HEK293 (cell line): ENCODE data around the gene GMEB2.

Experiments used
- FEZF1 ChIP-seq: fragments of 450-650 bp; formaldehyde crosslinking; IDR thresholded peaks from 2 replicates; pipeline ENCODE4 v1.5.1; 2016; ENCODE audit warnings: missing biosample characterization, missing genetic modification characterization
- GFI1B ChIP-seq: fragments of 450-650 bp; formaldehyde crosslinking; IDR thresholded peaks from 2 replicates; pipeline ENCODE4 v1.5.1; 2016; ENCODE audit warnings: missing biosample characterization, missing genetic modification characterization
- GLI2 ChIP-seq: fragments of 450-650 bp; formaldehyde crosslinking; IDR thresholded peaks from 2 replicates; pipeline ENCODE4; 2017; ENCODE audit warnings: missing biosample characterization, missing genetic modification characterization, low read depth, borderline replicate concordance
- GLIS1 ChIP-seq: fragments of 450-650 bp; formaldehyde crosslinking; IDR thresholded peaks from 2 replicates; pipeline ENCODE4 v1.5.1; 2016; ENCODE audit warnings: missing biosample characterization, missing genetic modification characterization
- KLF17 ChIP-seq: fragments of 450-650 bp; formaldehyde crosslinking; IDR thresholded peaks from 2 replicates; pipeline ENCODE4 v1.5.1; 2016; ENCODE audit warnings: missing biosample characterization, missing genetic modification characterization
- KLF7 ChIP-seq: fragments of 450-650 bp; formaldehyde crosslinking; IDR thresholded peaks from 2 replicates; pipeline ENCODE4 v1.5.1; 2016; ENCODE audit warnings: missing biosample characterization, missing genetic modification characterization, borderline replicate concordance
- KLF9 ChIP-seq: fragments of 450-650 bp; formaldehyde crosslinking; IDR thresholded peaks from 2 replicates; pipeline ENCODE4 v1.5.1; 2016; ENCODE audit warnings: missing biosample characterization, missing genetic modification characterization, low read depth
- PATZ1 ChIP-seq: fragments of 450-650 bp; formaldehyde crosslinking; IDR thresholded peaks from 2 replicates; pipeline ENCODE4 v1.5.1; 2016; ENCODE audit warnings: missing biosample characterization, missing genetic modification characterization
- PRDM10 ChIP-seq: fragments of 450-650 bp; formaldehyde crosslinking; IDR thresholded peaks from 2 replicates; pipeline ENCODE4 v1.5.1; 2016; ENCODE audit warnings: missing biosample characterization, missing genetic modification characterization
- TCF7L2 ChIP-seq: IDR thresholded peaks from 2 replicates; pipeline ENCODE4 v1.6.1; 2011; ENCODE audit warnings: low read depth, mild to moderate bottlenecking, inconsistent platforms, low read length, moderate library complexity, borderline replicate concordance
- ZBTB48 ChIP-seq: fragments of 450-650 bp; formaldehyde crosslinking; IDR thresholded peaks from 2 replicates; pipeline ENCODE4 v1.5.1; 2016; ENCODE audit warnings: missing biosample characterization, missing genetic modification characterization
- ZBTB6 ChIP-seq: fragments of 450-650 bp; formaldehyde crosslinking; IDR thresholded peaks from 2 replicates; pipeline ENCODE4 v1.5.1; 2017; ENCODE audit warnings: missing biosample characterization, missing genetic modification characterization
- ZBTB8A ChIP-seq: fragments of 450-650 bp; formaldehyde crosslinking; IDR thresholded peaks from 2 replicates; pipeline ENCODE4 v1.5.1; 2016; ENCODE audit warnings: missing biosample characterization, missing genetic modification characterization
- ZNF10 ChIP-seq: fragments of 450-650 bp; formaldehyde crosslinking; IDR thresholded peaks from 2 replicates; pipeline ENCODE4 v1.5.1; 2017; ENCODE audit warnings: missing biosample characterization, missing genetic modification characterization
- ZNF175 ChIP-seq: fragments of 450-650 bp; formaldehyde crosslinking; IDR thresholded peaks from 2 replicates; pipeline ENCODE4 v1.5.1; 2016; ENCODE audit warnings: missing biosample characterization, missing genetic modification characterization
- ZNF239 ChIP-seq: fragments of 450-650 bp; formaldehyde crosslinking; IDR thresholded peaks from 2 replicates; pipeline ENCODE4 v1.5.1; 2016; ENCODE audit warnings: missing biosample characterization, missing genetic modification characterization
- ZNF398 ChIP-seq: fragments of 450-650 bp; formaldehyde crosslinking; IDR thresholded peaks from 2 replicates; pipeline ENCODE4 v1.5.1; 2017; ENCODE audit warnings: missing biosample characterization, missing genetic modification characterization
- ZNF416 ChIP-seq: fragments of 450-650 bp; formaldehyde crosslinking; IDR thresholded peaks from 2 replicates; pipeline ENCODE4 v1.5.1; 2016; ENCODE audit warnings: missing biosample characterization, missing genetic modification characterization
- ZNF521 ChIP-seq: fragments of 450-650 bp; formaldehyde crosslinking; IDR thresholded peaks from 2 replicates; pipeline ENCODE4 v1.5.1; 2017; ENCODE audit warnings: missing biosample characterization, mild to moderate bottlenecking, missing genetic modification characterization
- ZNF548 ChIP-seq: fragments of 450-650 bp; formaldehyde crosslinking; IDR thresholded peaks from 2 replicates; pipeline ENCODE4 v1.5.1; 2016; ENCODE audit warnings: missing biosample characterization, missing genetic modification characterization
- ZNF558 ChIP-seq: fragments of 450-650 bp; formaldehyde crosslinking; IDR thresholded peaks from 2 replicates; pipeline ENCODE4 v1.5.1; 2016; ENCODE audit warnings: missing biosample characterization, missing genetic modification characterization
- ZNF560 ChIP-seq: fragments of 450-650 bp; formaldehyde crosslinking; IDR thresholded peaks from 2 replicates; pipeline ENCODE4 v1.5.1; 2017; ENCODE audit warnings: missing biosample characterization, missing genetic modification characterization, borderline replicate concordance
- ZNF571 ChIP-seq: fragments of 450-650 bp; formaldehyde crosslinking; IDR thresholded peaks from 2 replicates; pipeline ENCODE4 v1.5.0; 2017; ENCODE audit warnings: missing biosample characterization, missing genetic modification characterization
- ZNF610 ChIP-seq: fragments of 450-650 bp; formaldehyde crosslinking; IDR thresholded peaks from 2 replicates; pipeline ENCODE4 v1.5.1; 2016; ENCODE audit warnings: missing biosample characterization, missing genetic modification characterization, borderline replicate concordance
- ZNF621 ChIP-seq: fragments of 450-650 bp; formaldehyde crosslinking; IDR thresholded peaks from 2 replicates; pipeline ENCODE4 v1.5.1; 2017; ENCODE audit warnings: missing biosample characterization, missing genetic modification characterization
- ZNF660 ChIP-seq: fragments of 450-650 bp; IDR thresholded peaks from 2 replicates; pipeline ENCODE4 v1.5.1; 2018; ENCODE audit warnings: missing biosample characterization, mild to moderate bottlenecking, missing genetic modification characterization
- ZNF664 ChIP-seq: fragments of 450-650 bp; formaldehyde crosslinking; IDR thresholded peaks from 2 replicates; pipeline ENCODE4 v1.5.1; 2016; ENCODE audit warnings: missing biosample characterization, missing genetic modification characterization
- ZNF785 ChIP-seq: fragments of 450-650 bp; formaldehyde crosslinking; IDR thresholded peaks from 2 replicates; pipeline ENCODE4 v1.5.1; 2016; ENCODE audit warnings: missing biosample characterization, missing genetic modification characterization
- ZNF843 ChIP-seq: fragments of 450-650 bp; formaldehyde crosslinking; IDR thresholded peaks from 2 replicates; pipeline ENCODE4 v1.5.1; 2016; ENCODE audit warnings: missing biosample characterization, missing genetic modification characterization
- ZSCAN16 ChIP-seq: fragments of 450-650 bp; formaldehyde crosslinking; IDR thresholded peaks from 2 replicates; pipeline ENCODE4 v1.5.1; 2016; ENCODE audit warnings: missing biosample characterization, missing genetic modification characterization
- ZSCAN23 ChIP-seq: fragments of 450-650 bp; formaldehyde crosslinking; IDR thresholded peaks from 2 replicates; pipeline ENCODE4 v1.5.1; 2016; ENCODE audit warnings: missing biosample characterization, missing genetic modification characterization

The GMEB2 gene

GRCh38 chr20:63628246-63628975, 1.5 kb upstream of the GMEB2 start (continued):
- TF ChIP-seq ZNF571 (no peak), ZNF398 (tag by site-specific recombination) (peak; percentile 78), PATZ1 (tag by site-specific recombination) (no peak; the same call in 1 of the 2 replicates), ZNF416 (tag by site-specific recombination) (no peak), ZNF785 (tag by site-specific recombination) (no peak), ZBTB8A (tag by site-specific recombination) (peak; percentile 90), FEZF1 (tag by site-specific recombination) (no peak), ZSCAN23 (tag by site-specific recombination) (peak; percentile 74; the same call in 1 of the 2 replicates), ZNF239 (tag by site-specific recombination) (no peak), PRDM10 (tag by site-specific recombination) (peak; percentile 76), ZNF521 (tag by site-specific recombination) (no peak), ZNF10 (tag by site-specific recombination) (peak; percentile 71; the same call in 1 of the 2 replicates), ZNF843 (peak; percentile 9; the same call in 1 of the 2 replicates), ZNF548 (tag by site-specific recombination) (no peak), TCF7L2 (no peak), ZBTB48 (tag by site-specific recombination) (peak; percentile 75; the same call in 1 of the 2 replicates), ZBTB6 (tag by site-specific recombination) (no peak), KLF9 (peak; percentile 40; the same call in 1 of the 2 replicates), GLIS1 (tag by site-specific recombination) (peak; percentile 25; the same call in 1 of the 2 replicates), ZNF621 (tag by site-specific recombination) (no peak), ZNF558 (tag by site-specific recombination) (peak; percentile 30; the same call in 1 of the 2 replicates), KLF7 (tag by site-specific recombination) (peak; percentile 87; the same call in 1 of the 2 replicates), GFI1B (tag by site-specific recombination) (no peak), GLI2 (tag by site-specific recombination) (no peak), ZNF660 (no peak; the same call in 1 of the 2 replicates), ZNF610 (tag by site-specific recombination) (peak; percentile 70; the same call in 1 of the 2 replicates), ZNF664 (tag by site-specific recombination) (no peak), ZNF560 (tag by site-specific recombination) (no peak), ZSCAN16 (tag by site-specific recombination) (no peak), ZNF175 (tag by site-specific recombination) (no peak), KLF17 (tag by site-specific recombination) (peak; percentile 91)
